Vagina (tissue), 2 donors: ENCODE results near the gene TMEM214. TPM values are rescaled to one million over a fixed set of nuclear protein-coding genes. Genes with fewer than 3 reads are reported as not detected.

ENCODE experiments used
- DNase-seq, 2 donors: peaks; one replicate each; pipeline ENCODE4 v3.0.0-alpha.2; 2017; ENCODE audit errors: extremely low spot score in 2 of 2
- H3K27ac ChIP-seq: fragments of 200-600 bp; sonication (generic); one replicate; pipeline ENCODE4 v1.5.1; 2019
- H3K27me3 ChIP-seq: fragments of 200-600 bp; sonication (generic); one replicate; pipeline ENCODE4 v1.5.1; 2019
- H3K36me3 ChIP-seq, 2 donors: fragments of 200-600 bp; sonication (generic); one replicate each; pipeline ENCODE4 v1.5.1; 2017 to 2019
- H3K4me1 ChIP-seq: fragments of 200-600 bp; sonication (generic); one replicate; pipeline ENCODE4 v1.5.1; 2019
- H3K4me3 ChIP-seq, 2 donors: fragments of 200-600 bp; sonication (generic); 1 replicate in 1 of 2; 2 replicates in 1 of 2; pipeline ENCODE4 v1.5.1; 2016 to 2019
- H3K9me3 ChIP-seq: fragments of 200-600 bp; sonication (generic); one replicate; pipeline ENCODE4 v1.5.1; 2019
- POLR2A ChIP-seq, 2 donors: fragments of 450-650 bp; IDR thresholded peaks; one replicate each; pipeline ENCODE4 v1.6.1; 2017; ENCODE audit warnings: antibody characterized with exemption in 2 of 2, mild to moderate bottlenecking in 2 of 2, moderate library complexity in 2 of 2
- POLR2AphosphoS5 ChIP-seq, 2 donors: sonication (generic); formaldehyde crosslinking; IDR thresholded peaks; one replicate each; pipeline ENCODE4 v1.9.0; 2017; ENCODE audit warnings: antibody characterized with exemption in 2 of 2, mild to moderate bottlenecking in 2 of 2, low read depth in 1 of 2; ENCODE audit not compliant: insufficient read depth in 1 of 2
- intact Hi-C: fragments of 100-400 bp; cut with DNase I; formaldehyde crosslinking; loops from one replicate; pipeline ENCODE4 v1.15.1; 2023
- total RNA-seq: library from RNA; depleted of rRNA; stranded (reverse); fragments of >200 nt; gene quantifications from one replicate; pipeline ENCODE4 v1.2.3, GENCODE V29; 2016
- TF ChIP-seq, protein P1 (sequence below), 3 experiments: fragments of 450-650 bp in 2 of 3; fragments of 200-600 bp in 1 of 3; sonication (generic) in 1 of 3; IDR thresholded peaks; one replicate each; pipeline ENCODE4 v1.5.1; 2017 to 2019; ENCODE audit warnings: antibody characterized with exemption in 3 of 3, mild to moderate bottlenecking in 2 of 3, moderate library complexity in 2 of 3

TMEM214 gene
- total RNA-seq, 1 donor from 2014 or later = 53.3 TPM

DNA sequence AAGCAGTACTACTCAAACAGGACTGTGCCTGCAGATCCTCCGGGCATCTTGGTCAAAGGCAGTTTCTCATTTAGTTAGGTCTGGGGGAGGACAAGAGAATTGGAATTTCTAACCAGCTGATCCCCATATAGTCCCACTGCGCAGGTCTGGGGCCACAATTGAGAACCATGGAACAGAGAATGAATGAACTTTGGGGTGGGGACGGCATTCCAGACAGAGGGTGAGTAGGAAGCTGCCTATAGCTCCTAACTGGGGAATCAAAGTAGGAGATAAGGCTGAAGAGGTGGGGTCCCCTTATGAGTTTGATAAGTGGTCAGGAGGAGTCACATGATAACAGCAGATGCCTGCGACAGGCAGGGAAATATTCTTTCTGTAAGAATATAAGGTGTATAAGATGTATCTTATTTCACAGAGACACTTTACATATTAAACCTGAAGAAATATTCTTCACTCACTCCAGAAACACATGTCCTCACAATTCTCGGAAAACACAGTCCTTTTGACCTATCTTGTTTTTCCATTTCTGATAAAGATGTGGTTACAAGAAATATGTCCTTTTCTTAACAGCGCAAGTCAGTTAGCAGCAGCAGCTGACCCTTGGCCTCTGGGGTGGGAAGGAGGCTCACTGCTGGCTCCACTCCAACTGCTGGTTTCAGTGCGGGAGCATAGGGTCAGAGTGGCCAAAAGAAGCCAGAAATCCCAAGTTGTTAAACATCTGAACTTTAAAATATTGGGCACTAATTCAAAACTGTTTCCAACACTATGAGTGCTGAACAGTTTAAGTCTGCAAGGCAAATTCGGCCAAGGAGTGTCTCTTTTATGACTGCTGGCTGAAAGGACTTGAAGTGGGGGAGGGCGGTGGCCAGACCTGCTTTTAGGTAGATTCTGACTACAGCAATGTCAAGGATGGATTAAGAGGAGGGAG, 12.6 kb upstream of the TMEM214 start:
- Histone ChIP-seq H3K9me3 (no peaks in the 10 kb centered on the region), H3K4me1 (peaks cover 26% of the 10 kb centered on the region), H3K36me3 (no peaks in the 10 kb centered on the region), H3K27me3 (no peaks in the 10 kb centered on the region), H3K4me3 (no peak overlapping the region), H3K27ac (no peak overlapping the region)
- TF ChIP-seq POLR2A (IDR thresholded peaks at IDR 0.05) = no peak
- no peak for TF ChIP-seq POLR2AphosphoS5 (IDR thresholded peaks at IDR 0.05; ENCODE audit: insufficient read depth in 1 of 2, low read depth in 1 of 2)
- TF ChIP-seq, protein P1, sequence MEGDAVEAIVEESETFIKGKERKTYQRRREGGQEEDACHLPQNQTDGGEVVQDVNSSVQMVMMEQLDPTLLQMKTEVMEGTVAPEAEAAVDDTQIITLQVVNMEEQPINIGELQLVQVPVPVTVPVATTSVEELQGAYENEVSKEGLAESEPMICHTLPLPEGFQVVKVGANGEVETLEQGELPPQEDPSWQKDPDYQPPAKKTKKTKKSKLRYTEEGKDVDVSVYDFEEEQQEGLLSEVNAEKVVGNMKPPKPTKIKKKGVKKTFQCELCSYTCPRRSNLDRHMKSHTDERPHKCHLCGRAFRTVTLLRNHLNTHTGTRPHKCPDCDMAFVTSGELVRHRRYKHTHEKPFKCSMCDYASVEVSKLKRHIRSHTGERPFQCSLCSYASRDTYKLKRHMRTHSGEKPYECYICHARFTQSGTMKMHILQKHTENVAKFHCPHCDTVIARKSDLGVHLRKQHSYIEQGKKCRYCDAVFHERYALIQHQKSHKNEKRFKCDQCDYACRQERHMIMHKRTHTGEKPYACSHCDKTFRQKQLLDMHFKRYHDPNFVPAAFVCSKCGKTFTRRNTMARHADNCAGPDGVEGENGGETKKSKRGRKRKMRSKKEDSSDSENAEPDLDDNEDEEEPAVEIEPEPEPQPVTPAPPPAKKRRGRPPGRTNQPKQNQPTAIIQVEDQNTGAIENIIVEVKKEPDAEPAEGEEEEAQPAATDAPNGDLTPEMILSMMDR (IDR thresholded peaks at IDR 0.05) = no peak
- intact Hi-C loops = loop anchor here (2.0 kb wide), 1 partner anchor 55 kb away; no protein-coding TSS in a partner anchor
- DNase-seq = no peak

DNA sequence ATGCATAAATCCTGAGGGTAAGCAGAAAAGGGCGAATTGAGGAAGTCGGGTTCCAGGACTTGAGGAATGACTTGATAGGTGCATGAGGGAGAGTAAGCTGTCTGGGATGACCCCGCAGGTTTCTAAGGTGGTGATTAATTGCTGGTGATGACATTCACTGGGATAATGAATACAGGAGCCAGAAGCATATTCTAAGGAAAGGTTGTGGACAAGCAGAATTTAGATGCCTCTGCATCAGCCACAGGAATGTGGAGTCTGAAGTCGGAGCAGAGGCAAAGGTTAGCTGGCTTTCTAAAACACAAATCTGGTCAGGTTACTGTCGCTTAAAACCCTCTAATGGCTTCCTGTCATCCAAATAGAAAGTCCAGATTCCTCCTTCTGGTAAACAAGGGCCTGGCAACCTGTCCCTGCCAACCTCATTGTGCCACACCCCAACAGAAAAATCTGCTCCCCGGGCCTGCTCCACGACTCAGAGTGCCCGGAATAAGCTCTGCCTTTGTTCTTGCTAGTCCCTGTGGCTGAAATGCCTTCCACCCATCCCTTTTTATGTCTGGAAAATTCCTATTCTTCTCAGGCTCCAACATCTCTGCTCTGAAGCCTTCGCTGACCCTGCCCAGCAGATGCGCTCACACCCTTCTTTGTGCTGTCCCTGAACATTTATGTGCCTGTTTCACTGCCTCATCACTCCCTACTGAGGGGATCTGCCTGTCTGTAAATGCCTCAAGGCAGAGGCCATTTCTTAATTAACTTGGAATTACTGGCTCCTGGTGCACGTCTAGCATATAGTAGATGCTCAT, 11.3 kb upstream of the TMEM214 start:
- intact Hi-C loops = no loop called here
- Histone ChIP-seq H3K27me3 (no peaks in the 10 kb centered on the region), H3K27ac (no peak overlapping the region), H3K36me3 (peaks cover 0 to 10% of the 10 kb centered on the region in 2 donors), H3K4me1 (peaks cover 17% of the 10 kb centered on the region), H3K4me3 (no peak overlapping the region), H3K9me3 (no peaks in the 10 kb centered on the region)
- DNase-seq = no peak
- TF ChIP-seq POLR2A (IDR thresholded peaks at IDR 0.05) = no peak
- TF ChIP-seq POLR2AphosphoS5 (IDR thresholded peaks at IDR 0.05; ENCODE audit: insufficient read depth in 1 of 2, low read depth in 1 of 2) = no peak
- TF ChIP-seq, protein P1 (IDR thresholded peaks at IDR 0.05) = no peak

DNA sequence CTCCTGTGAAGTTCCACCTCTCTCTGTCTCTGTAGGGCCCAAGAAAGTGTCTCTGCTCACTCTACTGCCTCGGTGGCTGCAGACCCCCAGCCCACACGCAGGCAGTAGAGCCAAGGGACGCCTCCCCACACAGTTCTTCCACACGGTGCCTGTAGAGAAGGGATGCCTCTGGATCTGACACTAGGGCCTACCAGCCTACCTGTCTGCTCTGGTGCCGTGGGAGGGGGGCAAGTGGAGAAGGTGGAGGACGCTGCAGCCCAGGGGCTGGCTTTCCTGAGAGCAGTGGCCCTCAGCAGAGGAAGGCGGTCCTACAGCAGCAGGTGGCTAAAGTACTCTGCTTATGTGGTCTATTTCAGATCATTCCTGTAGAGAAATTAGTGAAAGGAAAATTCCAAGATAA, 9.0 kb upstream of the TMEM214 start:
- DNase-seq = no peak
- intact Hi-C loops = no loop called here
- peaks cover 17% of the 10 kb centered on the region for H3K4me1 ChIP-seq
- no peak overlapping the region for H3K4me3 ChIP-seq
- H3K27me3 ChIP-seq = no peaks in the 10 kb centered on the region
- H3K9me3 ChIP-seq = no peaks in the 10 kb centered on the region
- no peak overlapping the region for H3K27ac ChIP-seq
- H3K36me3 ChIP-seq = peaks cover 0 to 10% of the 10 kb centered on the region in 2 donors
- TF ChIP-seq, protein P1 (IDR thresholded peaks at IDR 0.05) = no peak
- TF ChIP-seq POLR2A (IDR thresholded peaks at IDR 0.05) = no peak
- TF ChIP-seq POLR2AphosphoS5 (IDR thresholded peaks at IDR 0.05; ENCODE audit: insufficient read depth in 1 of 2, low read depth in 1 of 2) = no peak

DNA sequence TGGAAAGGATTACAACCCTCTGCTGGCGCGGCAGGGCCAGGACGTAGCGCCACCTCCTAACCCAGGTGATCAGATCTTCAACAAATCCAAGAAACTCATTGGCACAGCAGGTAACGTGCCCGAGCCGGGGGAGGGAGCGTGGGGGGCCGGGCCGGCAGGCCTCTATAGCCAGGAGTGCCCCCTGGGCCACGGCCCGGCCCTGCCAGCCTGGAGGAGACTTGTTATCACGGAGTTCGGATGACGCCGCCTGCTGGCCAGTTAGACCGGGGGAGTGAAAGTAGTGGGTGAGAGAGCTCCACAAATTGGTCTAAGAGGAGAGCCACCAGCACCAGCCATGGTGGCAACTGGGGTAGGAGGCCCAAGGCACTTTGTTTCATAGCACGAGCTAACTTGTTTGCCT, 8.6 kb upstream of the TMEM214 start:
- TF ChIP-seq, protein P1 (IDR thresholded peaks at IDR 0.05) = no peak
- no peak for TF ChIP-seq POLR2AphosphoS5 (IDR thresholded peaks at IDR 0.05; ENCODE audit: insufficient read depth in 1 of 2, low read depth in 1 of 2)
- TF ChIP-seq POLR2A (IDR thresholded peaks at IDR 0.05) = no peak
- H3K36me3 ChIP-seq = peaks cover 0 to 10% of the 10 kb centered on the region in 2 donors
- no peak for DNase-seq

More for the DNA sequence above, 8.6 kb upstream of the TMEM214 start:
- Histone ChIP-seq H3K4me3 (no peak overlapping the region), H3K9me3 (no peaks in the 10 kb centered on the region), H3K4me1 (peaks cover 17% of the 10 kb centered on the region), H3K27me3 (no peaks in the 10 kb centered on the region), H3K27ac (no peak overlapping the region)
- intact Hi-C loops = no loop called here
